22Rv1 (cell line): ENCODE results near the gene KCNH5.

ENCODE experiments used
- CTCF ChIP-seq: fragments of 450-650 bp; IDR thresholded peaks from 2 replicates; pipeline ENCODE4 v1.5.1; 2017; ENCODE audit warnings: mild to moderate bottlenecking
- ZFX ChIP-seq: fragments of 450-650 bp; IDR thresholded peaks from 2 replicates; pipeline ENCODE4 v1.6.1; 2017; ENCODE audit warnings: antibody characterized with exemption, borderline replicate concordance

DNA sequence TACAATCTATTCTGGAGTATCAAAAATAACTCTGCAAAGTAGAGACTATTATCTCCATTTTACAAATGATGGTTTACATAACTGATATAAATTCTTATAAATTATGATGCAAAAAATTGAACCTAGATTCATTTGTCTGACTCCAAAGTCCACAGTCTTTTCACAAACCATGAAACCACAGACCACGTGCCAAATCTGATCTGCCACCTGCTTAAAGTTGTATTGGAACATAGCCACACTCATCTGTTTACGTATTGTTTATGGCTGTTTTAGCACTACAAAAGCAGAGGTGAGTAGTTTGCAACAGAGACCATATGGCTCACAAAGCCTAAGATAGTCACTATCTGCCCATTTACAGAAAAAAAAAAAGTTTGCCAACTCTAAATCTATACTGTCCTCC lies 105.3 kb downstream of the KCNH5 start:
- TF ChIP-seq CTCF (no peak), ZFX (no peak)
